Gastrocnemius medialis (tissue), 4 donors: ENCODE data around the gene FAM98A.

Experiments
- CTCF ChIP-seq, 5 experiments: fragments of 450-650 bp in 3 of 5; fragments of 200-600 bp in 2 of 5; sonication (generic) in 2 of 5; IDR thresholded peaks in 4 of 5; conservative IDR thresholded peaks in 1 of 5; 1 replicate in 4 of 5; 2 replicates in 1 of 5; pipeline ENCODE4 v1.5.1; 2016 to 2019; ENCODE audit warnings: antibody characterized with exemption in 5 of 5, mild to moderate bottlenecking in 3 of 5, moderate library complexity in 3 of 5
- POLR2A ChIP-seq, 2 donors: fragments of 450-650 bp; IDR thresholded peaks; one replicate each; pipeline ENCODE4 v1.6.1; 2017; ENCODE audit warnings: antibody characterized with exemption in 2 of 2, mild to moderate bottlenecking in 2 of 2, moderate library complexity in 2 of 2

GRCh38 chr2:33607251-33607721 is 8.2 kb upstream of the FAM98A start:
- TF ChIP-seq CTCF (IDR thresholded peaks at IDR 0.05 in 4 of 5, conservative IDR thresholded peaks at IDR 0.05 in 1 of 5) (no peak), POLR2A (IDR thresholded peaks at IDR 0.05) (no peak)
